ENCODE measurements around the gene TEX22.

TEX22 gene

DNA sequence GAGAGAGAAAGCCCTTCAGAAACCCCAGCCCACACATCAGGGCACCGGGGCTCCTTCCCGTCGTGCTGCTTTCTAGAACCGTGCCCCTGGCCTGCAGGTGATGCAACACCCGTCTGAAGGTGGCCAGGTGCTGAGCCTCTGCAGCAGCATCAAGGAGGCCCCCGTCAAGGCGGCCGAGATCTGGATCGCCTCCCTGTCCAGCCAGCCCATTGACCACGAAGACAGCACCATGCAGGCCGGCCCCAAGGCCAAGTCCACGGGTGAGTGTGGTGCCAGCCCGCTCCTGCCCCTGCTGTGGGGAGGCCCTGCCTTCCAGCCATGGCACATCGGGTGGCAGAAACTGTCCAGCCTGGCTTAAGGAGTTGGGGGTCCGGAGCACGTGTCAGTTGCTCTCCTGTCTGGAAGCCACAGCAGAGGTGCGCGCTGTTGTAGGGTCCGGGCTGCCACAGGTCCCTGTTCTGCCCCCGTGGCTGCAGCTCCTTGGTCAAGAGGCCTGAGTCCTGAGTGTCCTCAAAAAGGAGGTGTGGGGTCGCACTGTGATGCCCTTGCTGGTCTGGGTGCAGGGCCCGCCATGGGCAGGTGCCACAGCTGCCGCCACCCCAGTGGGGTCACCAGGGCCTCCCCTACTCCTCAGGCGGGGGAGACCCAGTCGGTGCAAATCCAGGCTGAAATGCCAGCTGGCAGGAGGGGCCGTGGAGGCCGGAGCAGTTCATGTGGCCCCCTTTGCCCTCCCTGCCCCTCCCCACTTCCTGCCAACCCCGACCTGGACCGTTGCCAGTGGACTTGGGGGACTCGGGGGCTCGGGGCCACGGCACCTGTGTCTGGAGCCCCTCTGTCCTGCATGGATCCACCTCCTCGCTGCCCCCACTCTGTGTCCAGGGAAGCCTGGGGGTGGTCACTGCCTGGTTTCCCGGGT is 31.0 kb upstream of the TEX22 start:
- no peak for DNase-seq

DNA sequence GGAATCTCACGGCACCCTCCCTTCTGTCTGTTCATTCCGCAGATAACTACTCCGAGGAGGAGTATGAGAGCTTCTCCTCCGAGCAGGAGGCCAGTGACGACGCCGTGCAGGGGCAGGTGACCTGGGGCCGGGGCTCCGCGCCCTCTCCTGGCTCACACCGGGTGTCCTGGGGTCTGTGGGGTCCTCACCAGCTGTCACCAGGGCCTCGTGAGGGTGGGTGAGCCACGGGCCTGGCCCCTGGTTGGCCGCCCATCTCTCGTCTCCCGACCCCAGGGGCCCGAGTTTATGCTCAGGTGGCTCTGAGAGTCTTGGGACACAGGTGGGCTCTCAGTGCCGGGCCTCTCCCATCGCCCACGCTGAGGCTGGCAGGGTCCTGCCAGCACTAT is 30.3 kb upstream of the TEX22 start:
- no peak for DNase-seq

DNA sequence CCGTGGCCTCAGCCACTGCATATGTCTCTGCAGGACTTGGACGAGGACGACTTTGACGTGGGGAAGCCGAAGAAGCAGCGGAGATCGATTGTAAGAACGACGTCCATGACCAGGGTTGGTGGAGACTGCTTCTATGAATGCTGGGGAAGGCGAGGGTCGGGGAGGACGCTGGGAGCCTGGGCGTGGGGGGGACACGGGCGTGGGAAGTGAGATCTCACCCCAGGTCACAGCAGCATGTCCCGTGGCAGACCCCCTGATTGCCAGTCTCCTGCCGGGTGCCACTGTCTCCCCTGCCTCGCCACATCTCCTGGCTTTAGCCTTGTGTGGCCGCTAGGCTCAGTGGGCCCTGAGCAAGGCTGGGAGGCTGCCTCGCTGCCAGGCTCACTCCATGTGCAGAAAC is 29.9 kb upstream of the TEX22 start:
- no peak for DNase-seq

DNA sequence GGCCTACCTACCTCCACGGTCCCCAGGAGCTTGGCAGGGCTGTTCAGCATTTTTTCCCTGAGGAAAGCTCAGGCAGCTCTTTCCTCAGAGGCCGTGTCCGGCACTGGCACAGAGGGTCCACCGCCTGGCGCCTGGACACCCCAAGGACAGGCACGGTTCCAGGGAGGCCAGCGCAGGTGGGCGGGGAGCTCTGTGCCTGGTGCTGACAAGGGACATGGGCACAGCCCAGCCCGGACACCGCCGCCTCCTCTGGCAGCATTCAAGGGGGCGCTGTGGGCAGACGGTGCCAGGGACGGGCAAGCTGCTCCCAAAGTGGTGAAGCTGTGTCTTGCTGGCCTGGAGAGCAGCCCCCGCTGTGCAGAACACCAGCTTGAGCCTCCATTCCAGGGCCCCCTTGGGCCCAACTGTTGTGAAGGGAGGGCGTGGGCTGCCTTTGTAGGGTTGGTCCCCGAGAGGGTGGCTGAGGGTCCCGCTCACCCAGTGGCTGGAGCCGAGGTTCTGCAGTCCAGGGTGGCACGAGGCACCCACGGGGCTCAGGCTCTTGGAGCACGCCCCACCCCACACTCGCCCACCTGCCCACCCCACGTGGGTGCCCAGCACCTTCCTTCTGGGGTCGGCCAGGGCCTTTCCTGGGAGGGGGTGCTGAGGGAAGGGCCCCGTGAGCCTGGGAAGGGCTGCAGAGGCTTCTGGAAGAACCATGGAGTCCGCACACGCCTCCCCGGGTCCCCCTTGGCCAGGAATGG is 29.3 kb upstream of the TEX22 start:
- DNase-seq = no peak

DNA sequence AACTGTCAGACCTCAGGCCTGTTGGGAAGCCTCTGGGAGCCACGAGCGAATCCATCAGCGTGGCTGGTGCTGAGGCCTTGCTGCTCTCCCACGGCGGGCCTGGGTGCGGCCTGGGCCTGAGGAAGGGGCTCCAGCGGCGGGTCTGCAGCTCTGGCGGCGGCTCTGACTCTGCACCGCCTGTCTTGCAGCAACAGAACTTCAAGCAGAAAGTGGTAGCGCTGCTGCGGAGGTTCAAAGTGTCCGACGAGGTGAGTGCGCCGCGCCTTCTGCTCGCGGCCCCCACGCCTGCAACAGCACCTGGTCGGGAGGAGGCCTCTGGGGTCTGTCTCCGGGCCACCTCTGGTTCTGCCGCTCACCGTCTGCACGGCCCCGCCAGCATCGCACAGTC is 28.7 kb upstream of the TEX22 start:
- DNase-seq = no peak

DNA sequence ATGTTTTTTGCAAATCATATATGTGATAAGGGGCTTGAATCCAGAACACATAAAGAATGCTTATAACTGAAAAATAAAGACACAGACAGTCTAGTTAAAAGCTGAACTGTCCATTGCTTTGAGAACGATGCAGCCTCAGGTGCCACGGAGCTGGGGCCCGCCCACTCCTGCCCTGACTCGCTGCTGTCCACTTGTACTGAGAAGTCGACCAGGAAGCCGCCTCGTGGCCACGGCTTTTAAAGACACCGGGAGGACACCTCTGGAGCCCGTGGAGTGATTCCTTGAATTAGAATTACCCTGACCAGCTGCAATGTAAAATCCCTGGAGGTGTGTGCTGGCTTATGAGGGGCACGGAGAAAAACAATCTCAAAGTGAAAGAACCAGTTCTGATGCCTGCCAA is 23.9 kb upstream of the TEX22 start:
- no peak for DNase-seq

DNA sequence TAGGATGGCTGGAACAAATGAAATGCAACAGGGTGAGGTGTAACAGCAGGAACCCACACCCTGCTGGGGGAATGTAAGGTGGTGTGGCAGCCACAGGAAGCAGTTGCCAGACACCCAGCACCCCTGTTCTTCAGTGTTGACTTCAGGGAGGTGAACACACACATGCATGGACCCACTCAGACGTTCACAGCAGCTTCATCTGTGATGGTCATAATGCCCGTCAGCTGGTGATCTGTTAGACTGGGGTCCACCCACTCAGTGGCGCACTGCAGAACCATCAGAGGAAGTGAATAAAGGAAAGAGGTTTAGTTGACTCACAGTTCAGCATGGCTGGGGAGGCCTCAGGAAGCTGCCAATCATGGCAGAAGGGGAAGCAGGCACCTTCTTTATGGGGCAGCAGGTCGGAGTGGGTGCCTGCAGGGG is 22.7 kb upstream of the TEX22 start:
- no peak for DNase-seq

DNA sequence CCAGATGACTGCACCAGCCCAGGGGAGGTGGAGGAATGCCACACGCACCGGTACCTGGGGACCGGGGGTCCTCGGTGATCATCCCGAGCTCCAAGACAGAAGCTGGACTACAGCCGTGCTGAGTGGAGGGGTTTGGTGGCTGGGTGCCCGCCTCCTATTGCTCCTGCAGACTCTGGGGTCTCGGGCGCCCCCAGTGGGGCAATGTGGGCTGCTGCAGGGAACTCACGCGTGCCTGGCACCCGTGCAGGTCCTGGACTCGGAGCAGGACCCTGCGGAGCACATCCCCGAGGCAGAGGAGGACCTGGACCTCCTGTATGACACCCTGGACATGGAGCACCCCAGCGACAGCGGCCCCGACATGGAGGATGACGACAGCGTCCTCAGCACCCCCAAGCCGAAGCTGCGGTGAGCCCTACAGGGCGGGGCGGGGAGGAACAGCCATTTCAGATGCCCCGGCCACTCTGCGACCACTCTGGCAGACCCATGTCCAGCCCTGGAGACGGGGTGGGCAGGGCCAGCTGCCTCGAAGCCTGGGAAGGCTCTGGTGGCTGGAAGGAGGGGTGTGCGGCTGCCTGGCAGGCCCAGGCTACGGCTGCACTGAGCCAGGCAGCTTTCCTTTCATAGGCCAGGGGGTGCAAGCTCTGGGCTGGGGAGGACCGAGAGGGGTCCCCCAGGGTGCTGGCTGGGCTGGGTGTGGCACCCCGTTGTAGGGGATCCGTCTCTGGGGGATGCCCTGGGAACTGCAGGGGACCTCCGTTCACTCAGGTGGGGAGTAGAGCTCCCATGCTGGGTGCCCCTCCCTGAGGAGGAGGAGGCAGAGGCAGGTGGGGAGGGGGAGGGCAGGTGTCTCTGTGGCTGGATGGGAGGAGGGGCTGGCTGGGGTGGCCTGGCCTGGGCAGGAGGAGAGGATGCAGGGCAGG is 21.6 kb upstream of the TEX22 start:
- no peak for DNase-seq

DNA sequence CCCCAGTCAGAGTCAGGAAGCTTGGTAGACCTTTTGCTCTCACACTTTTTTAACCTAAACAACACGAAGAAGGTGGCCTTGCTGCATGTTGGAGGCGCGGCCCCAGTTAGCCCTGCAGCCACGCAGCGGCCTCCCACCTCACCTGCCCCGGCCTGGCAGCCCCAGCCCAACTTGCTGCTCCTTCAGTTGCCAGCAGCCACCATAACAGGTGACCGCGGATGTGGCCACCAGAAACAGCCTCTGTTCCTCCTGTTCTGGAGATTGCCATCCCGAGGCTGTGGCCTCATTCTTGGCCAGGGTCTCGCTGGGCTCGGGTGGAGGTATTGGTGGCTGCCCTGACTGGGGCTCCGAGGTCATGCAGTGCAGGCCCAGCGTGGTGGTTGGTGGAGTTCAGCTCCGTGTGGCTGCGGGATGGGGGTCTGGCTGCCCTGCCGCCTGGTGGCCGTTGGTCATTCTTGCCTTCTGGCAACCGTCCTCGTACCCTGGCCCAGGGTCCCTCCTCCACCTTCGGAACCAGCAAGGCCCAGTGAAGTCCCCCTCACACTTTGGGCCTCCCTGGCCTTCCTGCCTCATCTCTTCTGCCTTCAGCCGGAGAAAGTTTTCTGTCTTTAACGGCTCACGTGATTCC is 20.7 kb upstream of the TEX22 start:
- no peak for DNase-seq

DNA sequence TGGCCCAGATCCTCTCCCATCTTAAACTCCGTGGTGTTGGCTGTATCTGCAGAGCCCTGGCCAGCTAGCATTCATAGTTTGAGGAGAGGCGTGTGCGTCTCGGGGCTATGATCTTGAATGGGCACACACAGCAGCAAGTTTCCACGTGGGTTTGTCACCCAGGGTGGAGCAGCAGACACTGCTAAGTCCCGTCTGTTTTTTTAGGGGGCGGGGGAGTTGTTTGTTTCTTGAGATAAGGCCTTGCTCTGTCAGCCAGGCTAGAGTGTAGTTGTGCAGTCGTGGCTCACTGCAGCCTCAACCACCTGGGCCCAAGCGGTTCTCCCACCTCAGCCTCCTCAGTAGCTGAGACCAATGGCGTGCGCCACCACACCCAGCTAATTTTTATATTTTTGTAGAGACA is 20.1 kb upstream of the TEX22 start:
- no peak for DNase-seq

DNA sequence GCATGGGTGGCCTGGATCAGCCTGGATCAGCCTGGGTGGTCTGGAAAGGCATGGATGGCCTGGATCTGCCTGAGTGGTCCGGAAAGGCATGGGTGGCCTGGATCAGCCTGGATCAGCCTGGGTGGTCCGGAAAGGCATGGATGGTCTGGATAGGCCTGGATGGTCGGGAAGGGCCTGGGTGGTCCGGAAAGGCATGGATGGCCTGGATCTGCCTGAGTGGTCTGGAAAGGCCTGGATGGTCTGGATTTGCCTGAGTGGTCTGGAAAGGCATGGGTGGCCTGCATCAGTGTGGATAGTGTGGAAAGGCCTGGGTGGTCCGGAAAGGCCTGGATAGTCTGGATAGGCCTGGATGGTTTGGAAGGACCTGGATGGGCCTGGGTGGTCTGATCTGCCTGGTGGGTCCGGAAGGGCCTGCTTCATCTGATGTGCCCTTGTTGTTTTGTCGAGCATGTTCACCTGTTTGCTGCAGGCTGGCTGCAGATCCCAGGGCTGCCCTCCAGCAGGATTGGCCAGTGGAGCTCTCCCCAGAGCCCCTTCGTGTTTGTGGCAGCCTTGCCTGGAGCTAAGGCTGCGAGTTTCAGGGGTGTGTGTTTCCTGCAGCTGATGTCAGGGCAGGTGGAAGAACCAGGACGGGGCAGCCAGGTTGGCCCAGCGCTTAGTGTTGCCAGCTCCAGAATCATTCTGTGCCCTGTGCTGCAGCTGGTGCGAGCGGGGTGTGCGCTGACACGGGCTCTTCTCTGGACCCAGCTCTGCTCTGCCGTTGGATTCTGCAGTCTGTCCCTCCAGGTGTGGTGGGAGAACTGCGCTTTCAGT is 19.3 kb upstream of the TEX22 start:
- DNase-seq = no peak

DNA sequence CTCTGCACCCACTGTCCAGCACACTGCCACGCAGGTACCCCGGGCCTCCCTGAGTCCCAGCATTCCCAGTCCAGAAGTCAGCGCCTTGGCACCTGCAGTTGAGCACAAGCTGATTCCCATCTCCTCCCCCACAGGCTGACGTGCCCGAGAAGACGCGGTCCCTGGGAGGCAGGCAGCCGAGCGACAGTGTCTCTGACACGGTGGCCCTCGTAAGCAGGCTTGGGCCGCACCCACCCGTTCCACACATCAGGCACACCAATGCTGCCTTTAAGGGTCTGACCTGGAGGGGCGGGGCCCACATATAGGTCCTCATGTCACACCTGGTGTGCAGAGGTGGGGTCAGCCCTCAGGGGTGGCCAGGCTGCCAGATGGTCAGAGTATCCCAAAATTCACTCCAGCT is 18.4 kb upstream of the TEX22 start:
- DNase-seq = no peak

DNA sequence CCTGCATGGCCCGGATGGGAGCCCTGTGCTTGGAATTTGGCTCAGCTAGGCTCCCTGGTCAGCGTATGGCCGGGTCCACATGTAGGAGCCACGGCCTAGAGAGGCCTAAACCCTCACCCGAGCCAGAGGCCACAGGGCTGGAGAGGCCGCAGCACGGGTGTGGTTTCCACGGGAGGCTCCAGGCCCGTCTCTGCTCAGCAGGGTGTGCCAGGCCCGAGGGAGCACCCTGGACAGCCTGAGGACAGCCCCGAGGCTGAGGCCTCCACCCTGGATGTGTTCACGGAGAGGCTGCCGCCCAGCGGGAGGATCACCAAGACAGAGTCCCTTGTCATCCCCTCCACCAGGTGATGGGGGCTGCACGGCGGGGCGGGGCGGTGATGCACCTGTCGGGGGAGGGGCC is 17.6 kb upstream of the TEX22 start:
- no peak for DNase-seq

DNA sequence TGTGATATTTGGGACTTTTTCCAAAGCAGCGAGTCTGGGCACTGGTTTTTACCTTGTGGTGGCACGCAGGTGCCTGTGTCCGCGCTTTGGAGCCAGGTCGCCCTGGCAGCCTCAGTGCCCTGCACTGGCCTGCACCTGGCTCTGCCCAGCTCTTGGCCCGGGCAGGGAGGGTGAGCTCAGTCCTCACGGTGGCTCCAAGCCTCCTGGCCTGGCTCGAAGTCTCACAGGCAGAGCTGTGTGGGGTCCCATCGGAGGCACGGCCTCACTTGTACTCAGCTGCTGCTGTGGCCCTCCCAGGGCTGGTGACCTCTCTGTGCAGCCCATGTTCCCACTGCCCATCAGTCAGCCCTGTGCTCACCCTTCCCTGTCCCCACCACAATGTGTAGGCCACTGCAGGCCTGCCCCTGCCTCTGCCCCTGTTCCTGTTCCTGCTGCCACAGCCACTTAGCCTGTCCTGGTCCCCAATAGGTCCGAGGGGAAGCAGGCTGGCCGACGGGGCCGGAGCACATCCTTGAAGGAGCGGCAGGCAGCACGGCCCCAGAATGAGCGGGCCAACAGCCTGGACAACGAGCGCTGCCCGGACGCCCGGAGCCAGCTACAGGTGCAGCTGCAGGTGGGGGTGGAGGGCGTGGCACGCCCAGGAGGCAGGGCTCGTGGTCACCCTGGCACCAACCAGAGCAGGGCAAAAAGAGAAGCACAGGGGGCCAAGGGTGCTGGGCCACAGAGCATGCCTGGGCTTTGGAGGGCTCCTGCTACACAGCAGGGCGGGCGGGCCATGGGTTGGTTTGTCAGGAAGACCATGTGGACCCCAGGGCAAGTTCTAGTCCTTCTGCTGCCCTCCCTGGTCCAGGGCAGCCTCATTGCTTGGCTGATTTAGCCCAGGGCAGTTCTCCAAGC is 16.6 kb upstream of the TEX22 start:
- no peak for DNase-seq

DNA sequence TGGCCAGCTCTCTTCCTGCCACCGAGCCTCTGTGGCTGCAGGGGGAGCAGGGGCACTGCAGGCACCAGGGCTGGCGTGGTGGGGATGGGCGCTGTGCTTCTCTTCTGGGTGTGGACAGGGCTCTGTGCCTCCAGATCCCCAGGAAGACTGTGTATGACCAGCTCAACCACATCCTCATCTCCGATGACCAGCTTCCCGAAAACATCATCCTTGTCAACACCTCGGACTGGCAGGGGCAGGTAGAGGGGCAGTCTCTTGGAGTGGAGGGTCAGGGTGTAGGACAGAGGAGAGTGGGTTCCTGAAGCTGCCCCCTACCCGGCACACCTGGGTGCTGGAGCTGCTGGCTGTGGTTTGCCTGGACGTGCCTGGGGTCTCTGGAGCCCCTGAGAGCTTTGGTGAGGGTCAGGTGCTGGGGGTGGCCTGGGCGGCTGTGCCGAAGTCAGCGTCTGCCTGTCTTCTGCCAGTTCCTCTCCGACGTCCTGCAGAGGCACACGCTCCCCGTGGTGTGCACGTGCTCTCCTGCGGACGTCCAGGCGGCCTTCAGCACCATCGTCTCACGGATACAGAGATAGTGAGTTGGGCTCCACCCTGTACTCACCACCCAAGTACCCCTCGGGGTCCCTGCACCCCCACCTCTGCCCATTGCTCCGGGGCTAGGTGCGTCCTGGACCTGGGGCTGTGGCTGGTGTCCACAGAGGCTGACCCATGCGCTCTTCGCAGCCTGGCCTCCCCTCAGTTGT is 15.8 kb upstream of the TEX22 start:
- no peak for DNase-seq

DNA sequence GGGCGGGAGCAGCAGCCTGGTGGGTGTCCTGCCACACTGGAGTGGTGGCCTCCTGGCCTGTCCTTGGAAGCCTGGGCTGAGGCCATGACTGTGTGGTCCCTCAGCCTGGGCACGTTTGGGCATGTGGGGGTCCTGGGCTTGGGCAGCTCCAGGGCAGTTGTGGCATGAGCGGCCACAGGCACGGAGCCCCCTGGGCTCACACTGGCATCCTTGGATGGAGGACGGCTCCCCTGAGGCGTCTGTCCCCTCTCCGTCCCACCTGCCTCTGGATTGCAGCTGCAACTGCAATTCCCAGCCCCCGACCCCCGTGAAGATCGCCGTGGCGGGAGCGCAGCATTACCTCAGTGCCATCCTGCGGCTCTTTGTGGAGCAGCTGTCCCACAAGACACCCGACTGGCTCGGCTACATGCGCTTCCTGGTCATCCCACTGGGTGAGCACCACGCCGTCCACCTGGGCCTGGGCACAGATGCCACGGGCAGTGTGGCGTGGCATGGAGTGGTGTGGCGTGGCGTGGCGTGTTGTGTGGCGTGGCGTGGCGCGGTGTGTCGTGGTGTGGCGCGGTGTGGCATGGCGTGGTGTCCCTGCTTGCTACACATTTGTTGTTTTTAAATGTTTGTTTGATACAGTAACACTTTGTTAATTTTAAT is 15.1 kb upstream of the TEX22 start:
- DNase-seq = no peak

DNA sequence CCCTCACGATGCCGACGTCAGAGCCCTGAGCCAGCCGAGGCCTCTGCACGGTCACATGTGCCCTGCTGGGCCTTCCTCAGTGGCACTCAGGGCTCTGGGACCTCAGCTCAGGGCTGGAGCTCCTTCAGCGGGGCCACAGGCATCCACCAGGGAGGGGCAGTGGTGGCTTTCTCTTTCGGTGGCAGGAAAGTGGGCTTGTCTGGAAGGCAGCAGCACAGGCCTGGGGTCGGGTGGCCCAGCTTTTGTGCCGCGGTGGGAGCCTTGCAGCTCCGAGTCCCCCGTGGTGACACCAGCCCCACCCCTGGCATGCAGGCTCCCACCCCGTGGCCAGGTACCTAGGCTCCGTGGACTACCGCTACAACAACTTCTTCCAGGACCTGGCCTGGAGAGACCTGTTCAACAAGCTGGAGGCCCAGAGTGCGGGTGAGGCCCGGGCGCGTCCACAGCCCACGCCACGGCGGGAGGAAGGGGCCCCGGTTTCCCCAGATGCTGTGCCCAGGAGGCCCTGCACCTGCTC is 14.2 kb upstream of the TEX22 start:
- DNase-seq = no peak

DNA sequence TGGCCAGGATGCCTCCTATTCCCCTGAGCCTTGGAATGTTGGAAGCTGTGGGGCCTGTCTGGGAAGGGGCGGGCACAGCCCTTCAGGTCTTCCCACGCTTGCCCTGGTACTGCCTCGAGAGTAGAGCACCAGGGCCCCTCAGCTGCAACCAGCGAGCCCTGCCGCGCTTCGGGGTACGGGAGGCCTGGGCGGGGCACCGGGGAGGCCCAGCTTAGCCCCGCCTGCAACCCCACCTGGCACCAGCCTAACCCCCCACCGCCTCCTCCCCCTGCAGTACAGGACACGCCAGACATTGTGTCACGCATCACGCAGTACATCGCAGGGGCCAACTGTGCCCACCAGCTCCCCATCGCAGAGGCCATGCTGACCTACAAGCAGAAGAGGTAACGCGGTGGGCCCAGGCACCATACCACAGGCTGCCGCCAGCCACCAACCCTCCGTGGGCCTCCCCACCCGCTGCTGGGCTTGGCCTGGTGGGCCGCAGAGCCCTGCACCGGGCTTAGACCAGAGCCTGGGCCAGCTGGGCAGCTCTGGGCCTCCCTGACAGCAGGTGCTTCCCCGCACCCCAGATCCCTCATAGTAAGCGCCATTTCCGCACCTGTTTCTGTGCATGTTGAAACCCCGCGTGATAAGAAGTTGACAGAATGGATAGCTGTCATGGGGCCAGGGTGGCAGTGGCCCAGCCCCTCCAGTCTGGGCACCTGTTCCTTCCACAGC is 13.6 kb upstream of the TEX22 start:
- DNase-seq = no peak

DNA sequence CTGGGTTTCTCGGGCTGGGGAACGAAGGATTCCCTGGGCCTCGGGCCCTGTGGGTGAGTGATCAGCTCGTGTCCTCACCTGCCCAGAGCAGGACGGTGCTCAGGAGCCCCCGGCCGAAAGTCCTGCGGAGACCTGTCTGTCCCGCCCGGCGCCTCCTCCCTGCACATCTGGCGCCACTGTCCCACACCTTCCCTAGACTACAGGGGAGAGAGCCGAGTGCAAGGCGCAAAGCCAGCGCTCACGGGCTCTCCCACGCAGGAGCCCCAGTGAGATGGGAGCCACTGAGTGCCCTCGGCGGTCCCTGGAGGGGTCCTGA is 13.1 kb upstream of the TEX22 start:
- DNase-seq = no peak

Data from left hindlimb (tissue), 1 donor.